HUDEP-2 (cell line): ENCODE data around the gene PPP2R3B.
A peak's percentile ranks its signal among the peaks of the same experiment; 100 is the strongest.
"Not testable (repeated sequence)": the region's sequence is repeated elsewhere in the genome, so short reads cannot be mapped to it uniquely, and the experiment has no call there.

Source experiments
- DNase-seq, 76 experiments: peaks; one replicate each; lab custom pipeline; 2025; ENCODE audit not compliant: unreplicated experiment in 76 of 76; lab: John Stamatoyannopoulos, UW

PPP2R3B gene

GRCh38 chrX:356385-357034 is 30.2 kb downstream of the PPP2R3B start:
- DNase-seq: no peak

- no peak for DNase-seq
Measured at GRCh38 chrX:355329-356050, 31.2 kb downstream of the PPP2R3B start.

GRCh38 chrX:353566-354535 is 32.9 kb downstream of the PPP2R3B start:
- no peak for DNase-seq

GRCh38 chrX:352582-353314 is 34.0 kb downstream of the PPP2R3B start:
- DNase-seq: no peak

GRCh38 chrX:352181-352580 is 34.5 kb downstream of the PPP2R3B start:
- no peak for DNase-seq

GRCh38 chrX:351736-352135 is 35.0 kb downstream of the PPP2R3B start:
- no peak for DNase-seq

- not testable (repeated sequence) for DNase-seq
Measured at GRCh38 chrX:351324-351641, 35.4 kb downstream of the PPP2R3B start.

- DNase-seq: no peak
Measured at GRCh38 chrX:350534-351323, 36.0 kb downstream of the PPP2R3B start.

- no peak for DNase-seq
Measured at GRCh38 chrX:350148-350533, 36.6 kb downstream of the PPP2R3B start.

- DNase-seq: no peak
Measured at GRCh38 chrX:349702-350101, 37.0 kb downstream of the PPP2R3B start.

- DNase-seq: peak in 1 of 76 experiments; percentile 0
Measured at GRCh38 chrX:349196-349595, 37.5 kb downstream of the PPP2R3B start.

- DNase-seq: no peak
Measured at GRCh38 chrX:348461-349117, 38.1 kb downstream of the PPP2R3B start.

GRCh38 chrX:347351-348117 is 39.2 kb downstream of the PPP2R3B start:
- no peak for DNase-seq

GRCh38 chrX:346034-346813 is 40.5 kb downstream of the PPP2R3B start:
- no peak for DNase-seq

- no peak for DNase-seq
Measured at GRCh38 chrX:345020-345925, 41.4 kb downstream of the PPP2R3B start.

GRCh38 chrX:344371-344901 is 42.3 kb downstream of the PPP2R3B start:
- no peak for DNase-seq
